Measurements from ENCODE around the gene SLC25A4.
"Not testable (repeated sequence)": the region's sequence is repeated elsewhere in the genome, so short reads cannot be mapped to it uniquely, and the experiment has no call there.

Gene SLC25A4

GRCh38 chr4:185186769-185187168 lies 43.7 kb downstream of the SLC25A4 start:
- DNase-seq = no peak

- no peak for DNase-seq
These were observed 46.7 kb downstream of the SLC25A4 start for GRCh38 chr4:185189606-185190305.

GRCh38 chr4:185190306-185190856 lies 47.3 kb downstream of the SLC25A4 start:
- no peak for DNase-seq

GRCh38 chr4:185192059-185192458 lies 49.0 kb downstream of the SLC25A4 start:
- no peak for DNase-seq

GRCh38 chr4:185194924-185195888 lies 52.1 kb downstream of the SLC25A4 start:
- DNase-seq = no peak

GRCh38 chr4:185196437-185196836 lies 53.4 kb downstream of the SLC25A4 start:
- no peak for DNase-seq

GRCh38 chr4:185198189-185198588 lies 55.1 kb downstream of the SLC25A4 start:
- not testable (repeated sequence) for DNase-seq
